DND-41 (cell line): ENCODE measurements around the gene USP36.

Source experiments
- EZH2 ChIP-seq: IDR thresholded peaks from 3 replicates; pipeline ENCODE4 v1.6.1; 2012; ENCODE audit warnings: borderline replicate concordance, low read depth, mild to moderate bottlenecking, moderate library complexity, low read length, inconsistent platforms; ENCODE audit not compliant: severe bottlenecking
- TF ChIP-seq, protein P1 (sequence below): IDR thresholded peaks from 2 replicates; pipeline ENCODE4 v1.5.1; 2012; ENCODE audit warnings: borderline replicate concordance, low read length, moderate library complexity, mild to moderate bottlenecking; ENCODE audit not compliant: poor library complexity, severe bottlenecking; ENCODE audit errors: extremely low read depth

DNA sequence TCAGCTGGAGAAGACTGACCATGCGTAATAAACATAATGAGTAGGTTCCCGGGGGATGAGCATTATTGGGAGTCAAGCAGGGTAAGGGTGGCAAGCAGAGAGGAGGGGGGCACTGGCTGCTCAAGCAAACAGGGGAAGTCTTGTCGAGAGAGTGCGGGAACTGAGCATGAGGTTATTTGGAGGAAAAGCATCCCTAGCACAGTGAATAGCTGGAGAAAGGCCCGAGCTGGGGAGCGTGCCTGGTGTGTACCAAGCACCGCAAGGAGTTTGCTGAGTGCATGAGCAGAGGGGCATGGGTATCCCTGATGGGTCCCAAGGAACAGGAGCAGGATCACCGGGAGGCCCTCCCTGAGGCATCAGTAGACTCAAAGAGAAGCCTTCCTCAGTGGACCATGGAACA, 75.7 kb downstream of the USP36 start:
- TF ChIP-seq, protein P1, sequence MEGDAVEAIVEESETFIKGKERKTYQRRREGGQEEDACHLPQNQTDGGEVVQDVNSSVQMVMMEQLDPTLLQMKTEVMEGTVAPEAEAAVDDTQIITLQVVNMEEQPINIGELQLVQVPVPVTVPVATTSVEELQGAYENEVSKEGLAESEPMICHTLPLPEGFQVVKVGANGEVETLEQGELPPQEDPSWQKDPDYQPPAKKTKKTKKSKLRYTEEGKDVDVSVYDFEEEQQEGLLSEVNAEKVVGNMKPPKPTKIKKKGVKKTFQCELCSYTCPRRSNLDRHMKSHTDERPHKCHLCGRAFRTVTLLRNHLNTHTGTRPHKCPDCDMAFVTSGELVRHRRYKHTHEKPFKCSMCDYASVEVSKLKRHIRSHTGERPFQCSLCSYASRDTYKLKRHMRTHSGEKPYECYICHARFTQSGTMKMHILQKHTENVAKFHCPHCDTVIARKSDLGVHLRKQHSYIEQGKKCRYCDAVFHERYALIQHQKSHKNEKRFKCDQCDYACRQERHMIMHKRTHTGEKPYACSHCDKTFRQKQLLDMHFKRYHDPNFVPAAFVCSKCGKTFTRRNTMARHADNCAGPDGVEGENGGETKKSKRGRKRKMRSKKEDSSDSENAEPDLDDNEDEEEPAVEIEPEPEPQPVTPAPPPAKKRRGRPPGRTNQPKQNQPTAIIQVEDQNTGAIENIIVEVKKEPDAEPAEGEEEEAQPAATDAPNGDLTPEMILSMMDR: no peak
- TF ChIP-seq EZH2: no peak
